Measurements from ENCODE around the gene JDP2.

- no peak for TF ChIP-seq CTCF (conservative IDR thresholded peaks at IDR 0.05; ENCODE audit: low read depth, low read length)
- TF ChIP-seq EZH2 (IDR thresholded peaks at IDR 0.05; ENCODE audit: borderline replicate concordance, low read depth, low read length, poor library complexity, severe bottlenecking): no peak
Measured at GRCh38 chr14:75418850-75419768, 8.7 kb upstream of the JDP2 start.
